ENCODE data around the gene MCOLN1. TPM values are rescaled to one million over a fixed set of nuclear protein-coding genes. Genes with fewer than 3 reads are reported as not detected.
A peak's percentile ranks its signal among the peaks of the same experiment; 100 is the strongest.

Gene MCOLN1
- total RNA-seq, 1 experiment from 2014 or later, result 15.7 TPM

DNA sequence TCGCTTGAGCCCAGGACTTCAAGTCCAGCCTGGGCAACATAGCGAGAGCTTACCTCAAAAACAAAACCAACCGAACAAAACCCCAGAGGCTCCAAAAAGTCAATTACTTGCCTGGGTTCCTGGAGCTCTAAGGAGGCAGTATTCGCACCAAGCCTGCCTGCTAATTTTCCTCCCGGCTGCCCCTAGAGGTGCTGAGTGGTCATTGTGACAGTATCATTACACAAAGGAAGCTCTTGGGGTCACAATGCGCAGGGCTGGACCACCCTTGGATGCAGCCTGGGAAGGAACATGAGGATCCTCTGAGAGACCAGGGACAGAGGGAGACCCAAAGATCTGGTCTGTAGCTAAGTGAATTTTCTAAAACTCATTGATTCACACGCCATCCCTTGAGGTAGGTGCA lies 25.1 kb upstream of the MCOLN1 start:
- Histone ChIP-seq H3K27ac (ENCODE audit: insufficient read length, low read depth, low read length) (no peak overlapping the region), H4K91ac (ENCODE audit: insufficient read length, low read depth, low read length) (no peak overlapping the region), H3K4ac (ENCODE audit: low read depth, low read length) (no peak overlapping the region), H3K9ac (ENCODE audit: extremely low read depth, insufficient read length, low read length) (no peak overlapping the region), H3K9me3 (ENCODE audit: control insufficient read depth, low read depth, low read length) (no peaks in the 10 kb centered on the region), H2BK20ac (ENCODE audit: low read depth, low read length, poor library complexity, severe bottlenecking) (no peak overlapping the region), H2AFZ (ENCODE audit: low read length) (no peak overlapping the region), H3K4me2 (ENCODE audit: insufficient read depth, insufficient read length, low read length) (no peak overlapping the region), H3K4me1 (ENCODE audit: insufficient read depth, low read length) (no peaks in the 10 kb centered on the region), H2BK12ac (ENCODE audit: insufficient read length, low read depth, low read length) (no peak overlapping the region), H4K20me1 (ENCODE audit: control insufficient read depth, insufficient read depth, insufficient read length) (no peaks in the 10 kb centered on the region), H3K79me1 (ENCODE audit: insufficient read depth, low read depth, low read length, poor library complexity, severe bottlenecking) (no peaks in the 10 kb centered on the region), H2BK15ac (ENCODE audit: low read depth, low read length) (no peak overlapping the region), H2BK120ac (ENCODE audit: low read depth, low read length, poor library complexity, severe bottlenecking) (no peak overlapping the region), H3K79me2 (ENCODE audit: insufficient read depth, low read length) (no peaks in the 10 kb centered on the region), H3K56ac (ENCODE audit: insufficient read length, low read depth, low read length) (no peak overlapping the region), H4K8ac (replicated peaks; ENCODE audit: insufficient read length, low read depth, low read length) (no peak overlapping the region), H3K18ac (ENCODE audit: insufficient read length, low read depth, low read length) (no peak overlapping the region), H3K23ac (ENCODE audit: insufficient read length, low read depth, low read length) (no peak overlapping the region), H2AK5ac (ENCODE audit: insufficient read length, low read length) (no peak overlapping the region), H4K5ac (ENCODE audit: insufficient read length, low read depth, low read length) (no peak overlapping the region), H3T11ph (ENCODE audit: low read length) (no peak overlapping the region), H2BK5ac (ENCODE audit: insufficient read length, low read length) (no peak overlapping the region), H3K14ac (ENCODE audit: insufficient read depth, low read length) (no peak overlapping the region), H3K23me2 (ENCODE audit: insufficient read length, low read depth, low read length, poor library complexity, severe bottlenecking) (peaks cover 4% of the 10 kb centered on the region), H3K27me3 (ENCODE audit: insufficient read depth, low read length) (peaks cover under 1% of the 10 kb centered on the region; the same call in 1 of the 2 replicates)
- WGBS (ENCODE audit: extremely low coverage, insufficient read length, low lambda C conversion rate), result no CpG with 5 or more reads among the region's 7 CpGs
- Mint-ChIP-seq H3K27ac (no peak overlapping the region), H3K4me1 (peaks cover 3 to 13% of the 10 kb centered on the region in 2 experiments; a peak in 2 of 4 replicates), H3K4me3 (no peak overlapping the region), H3K9me3 (peaks cover 0 to 3% of the 10 kb centered on the region in 2 experiments; a peak in 1 of 5 replicates), H3K36me3 (ENCODE audit: insufficient read depth in 1 of 3, low read depth in 3 of 3) (no peaks in the 10 kb centered on the region), H3K27me3 (ENCODE audit: low read depth) (peaks cover 54% of the 10 kb centered on the region)
- TF ChIP-seq, protein P1, sequence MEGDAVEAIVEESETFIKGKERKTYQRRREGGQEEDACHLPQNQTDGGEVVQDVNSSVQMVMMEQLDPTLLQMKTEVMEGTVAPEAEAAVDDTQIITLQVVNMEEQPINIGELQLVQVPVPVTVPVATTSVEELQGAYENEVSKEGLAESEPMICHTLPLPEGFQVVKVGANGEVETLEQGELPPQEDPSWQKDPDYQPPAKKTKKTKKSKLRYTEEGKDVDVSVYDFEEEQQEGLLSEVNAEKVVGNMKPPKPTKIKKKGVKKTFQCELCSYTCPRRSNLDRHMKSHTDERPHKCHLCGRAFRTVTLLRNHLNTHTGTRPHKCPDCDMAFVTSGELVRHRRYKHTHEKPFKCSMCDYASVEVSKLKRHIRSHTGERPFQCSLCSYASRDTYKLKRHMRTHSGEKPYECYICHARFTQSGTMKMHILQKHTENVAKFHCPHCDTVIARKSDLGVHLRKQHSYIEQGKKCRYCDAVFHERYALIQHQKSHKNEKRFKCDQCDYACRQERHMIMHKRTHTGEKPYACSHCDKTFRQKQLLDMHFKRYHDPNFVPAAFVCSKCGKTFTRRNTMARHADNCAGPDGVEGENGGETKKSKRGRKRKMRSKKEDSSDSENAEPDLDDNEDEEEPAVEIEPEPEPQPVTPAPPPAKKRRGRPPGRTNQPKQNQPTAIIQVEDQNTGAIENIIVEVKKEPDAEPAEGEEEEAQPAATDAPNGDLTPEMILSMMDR (conservative IDR thresholded peaks at IDR 0.05), result peak; percentile 63
- DNase-seq, result peak; percentile 60

All from H9 (cell line).